ENCODE results near the gene NACC1.

Gene NACC1

GRCh38 chr19:13117176-13117771 is 790 bp upstream of the NACC1 start:
- Histone ChIP-seq H3K27ac (ENCODE audit: low read depth, low read length) (peak overlapping the region; percentile 97), H3K9ac (ENCODE audit: low read depth, low read length) (peak overlapping the region; percentile 85), H3K4me1 (ENCODE audit: control insufficient read depth, insufficient read depth, low read length) (peaks cover 30% of the 10 kb centered on the region), H3K9me3 (ENCODE audit: control insufficient read depth, insufficient read depth, low read length) (no peaks in the 10 kb centered on the region), H3K4me3 (ENCODE audit: low read depth, low read length) (peak overlapping the region; percentile 84), H3K27me3 (ENCODE audit: control insufficient read depth, insufficient read depth, low read length) (no peaks in the 10 kb centered on the region), H3K36me3 (ENCODE audit: control insufficient read depth, insufficient read depth, low read length) (peaks cover 44% of the 10 kb centered on the region)

- Histone ChIP-seq H3K9ac (ENCODE audit: low read depth, low read length) (peak overlapping the region; percentile 97), H3K27me3 (ENCODE audit: control insufficient read depth, insufficient read depth, low read length) (no peaks in the 10 kb centered on the region), H3K27ac (ENCODE audit: low read depth, low read length) (peak overlapping the region; percentile 98), H3K9me3 (ENCODE audit: control insufficient read depth, insufficient read depth, low read length) (no peaks in the 10 kb centered on the region), H3K4me1 (ENCODE audit: control insufficient read depth, insufficient read depth, low read length) (peaks cover 30% of the 10 kb centered on the region), H3K36me3 (ENCODE audit: control insufficient read depth, insufficient read depth, low read length) (peaks cover 40% of the 10 kb centered on the region), H3K4me3 (ENCODE audit: low read depth, low read length) (peak overlapping the region; percentile 86)
Observed at GRCh38 chr19:13118424-13119193, 545 bp downstream of the NACC1 start.

- Histone ChIP-seq H3K27me3 (ENCODE audit: control insufficient read depth, insufficient read depth, low read length) (no peaks in the 10 kb centered on the region), H3K9me3 (ENCODE audit: control insufficient read depth, insufficient read depth, low read length) (no peaks in the 10 kb centered on the region), H3K36me3 (ENCODE audit: control insufficient read depth, insufficient read depth, low read length) (peaks cover 36% of the 10 kb centered on the region), H3K4me1 (ENCODE audit: control insufficient read depth, insufficient read depth, low read length) (peaks cover 30% of the 10 kb centered on the region), H3K4me3 (ENCODE audit: low read depth, low read length) (peak overlapping the region; percentile 86), H3K27ac (ENCODE audit: low read depth, low read length) (peak overlapping the region; percentile 79), H3K9ac (ENCODE audit: low read depth, low read length) (no peak overlapping the region)
Observed at GRCh38 chr19:13119627-13120026, 1.6 kb downstream of the NACC1 start.

- Histone ChIP-seq H3K4me1 (ENCODE audit: control insufficient read depth, insufficient read depth, low read length) (peaks cover 30% of the 10 kb centered on the region), H3K9ac (ENCODE audit: low read depth, low read length) (no peak overlapping the region), H3K27ac (ENCODE audit: low read depth, low read length) (peak overlapping the region; percentile 79)
Observed at GRCh38 chr19:13120031-13120430, 2.0 kb downstream of the NACC1 start.

DNA sequence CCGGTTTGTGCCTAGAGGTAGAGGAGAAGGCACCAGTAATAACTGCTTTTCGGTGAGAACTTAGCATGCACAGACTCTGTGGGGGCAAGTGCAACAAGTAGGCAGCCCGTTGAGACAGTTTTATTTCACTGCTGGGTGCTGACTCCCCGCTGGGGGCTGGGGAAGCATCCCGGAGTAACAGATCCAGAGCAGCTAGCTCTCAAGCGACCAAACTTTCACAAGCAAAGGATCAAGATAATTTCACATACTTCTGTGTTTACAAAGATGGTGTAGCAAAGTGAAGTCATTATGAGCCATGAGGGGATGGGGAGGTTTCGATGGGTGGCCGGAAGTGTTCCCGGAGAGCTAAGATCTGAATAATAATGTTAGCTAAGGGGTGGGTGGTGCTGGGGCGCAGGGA is 2.8 kb downstream of the NACC1 start:
- Histone ChIP-seq H3K27ac (ENCODE audit: low read depth, low read length) (peak overlapping the region; percentile 79), H3K4me1 (ENCODE audit: control insufficient read depth, insufficient read depth, low read length) (peaks cover 30% of the 10 kb centered on the region), H3K36me3 (ENCODE audit: control insufficient read depth, insufficient read depth, low read length) (peaks cover 34% of the 10 kb centered on the region; the same call in 1 of the 2 replicates), H3K27me3 (ENCODE audit: control insufficient read depth, insufficient read depth, low read length) (no peaks in the 10 kb centered on the region), H3K9me3 (ENCODE audit: control insufficient read depth, insufficient read depth, low read length) (no peaks in the 10 kb centered on the region), H3K4me3 (ENCODE audit: low read depth, low read length) (peak overlapping the region; percentile 86), H3K9ac (ENCODE audit: low read depth, low read length) (0 out of 2 replicates have a peak overlapping the region, but pooled peaks have one; percentile 8)

More at GRCh38 chr19:13120031-13120430, 2.0 kb downstream of the NACC1 start:
- Histone ChIP-seq H3K36me3 (ENCODE audit: control insufficient read depth, insufficient read depth, low read length) (peaks cover 36% of the 10 kb centered on the region; the same call in 1 of the 2 replicates), H3K9me3 (ENCODE audit: control insufficient read depth, insufficient read depth, low read length) (no peaks in the 10 kb centered on the region), H3K27me3 (ENCODE audit: control insufficient read depth, insufficient read depth, low read length) (no peaks in the 10 kb centered on the region), H3K4me3 (ENCODE audit: low read depth, low read length) (peak overlapping the region; percentile 86; the same call in 1 of the 2 replicates)

DNA sequence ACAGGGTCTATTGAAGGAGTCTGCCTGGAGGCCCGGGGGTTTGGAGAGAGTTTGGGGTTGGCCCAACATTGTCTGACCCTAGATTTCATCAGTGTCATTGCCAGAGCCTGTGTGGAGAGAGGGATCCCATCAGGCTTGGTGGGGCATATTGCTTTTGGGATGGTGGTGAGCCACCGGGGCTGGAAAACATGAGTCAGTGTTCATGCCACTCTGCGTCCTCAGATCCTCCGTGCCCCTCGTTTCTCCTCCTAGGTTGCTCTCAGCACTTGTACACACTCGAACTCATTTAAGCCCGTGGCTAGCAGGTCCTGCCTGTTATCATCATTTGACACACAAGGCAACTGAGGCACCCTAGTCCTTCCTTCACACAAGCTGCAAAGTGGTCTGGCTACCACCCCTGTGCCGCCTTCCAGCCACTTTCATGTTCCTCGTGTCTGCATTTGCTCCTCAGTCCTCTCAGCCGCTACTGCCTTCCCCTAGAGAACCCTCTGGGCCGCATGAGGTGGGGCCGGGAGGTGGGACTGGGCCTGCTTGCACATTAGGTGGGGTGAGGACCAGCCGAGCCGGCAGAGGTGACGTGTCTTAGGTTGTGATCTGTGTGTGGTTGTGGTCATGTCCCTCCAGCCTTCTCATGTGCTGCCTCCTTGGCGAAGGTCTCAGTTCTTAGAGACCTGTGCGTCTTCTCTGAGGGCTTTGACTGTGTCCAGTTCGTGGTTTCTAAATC is 3.6 kb downstream of the NACC1 start:
- Histone ChIP-seq H3K4me3 (ENCODE audit: low read depth, low read length) (0 out of 2 replicates have a peak overlapping the region, but pooled peaks have one; percentile 14), H3K36me3 (ENCODE audit: control insufficient read depth, insufficient read depth, low read length) (peaks cover 40% of the 10 kb centered on the region; the same call in 1 of the 2 replicates), H3K9me3 (ENCODE audit: control insufficient read depth, insufficient read depth, low read length) (no peaks in the 10 kb centered on the region), H3K4me1 (ENCODE audit: control insufficient read depth, insufficient read depth, low read length) (peaks cover 30% of the 10 kb centered on the region), H3K27ac (ENCODE audit: low read depth, low read length) (peak overlapping the region; percentile 34), H3K9ac (ENCODE audit: low read depth, low read length) (no peak overlapping the region; the same call in 1 of the 2 replicates), H3K27me3 (ENCODE audit: control insufficient read depth, insufficient read depth, low read length) (no peaks in the 10 kb centered on the region)

DNA sequence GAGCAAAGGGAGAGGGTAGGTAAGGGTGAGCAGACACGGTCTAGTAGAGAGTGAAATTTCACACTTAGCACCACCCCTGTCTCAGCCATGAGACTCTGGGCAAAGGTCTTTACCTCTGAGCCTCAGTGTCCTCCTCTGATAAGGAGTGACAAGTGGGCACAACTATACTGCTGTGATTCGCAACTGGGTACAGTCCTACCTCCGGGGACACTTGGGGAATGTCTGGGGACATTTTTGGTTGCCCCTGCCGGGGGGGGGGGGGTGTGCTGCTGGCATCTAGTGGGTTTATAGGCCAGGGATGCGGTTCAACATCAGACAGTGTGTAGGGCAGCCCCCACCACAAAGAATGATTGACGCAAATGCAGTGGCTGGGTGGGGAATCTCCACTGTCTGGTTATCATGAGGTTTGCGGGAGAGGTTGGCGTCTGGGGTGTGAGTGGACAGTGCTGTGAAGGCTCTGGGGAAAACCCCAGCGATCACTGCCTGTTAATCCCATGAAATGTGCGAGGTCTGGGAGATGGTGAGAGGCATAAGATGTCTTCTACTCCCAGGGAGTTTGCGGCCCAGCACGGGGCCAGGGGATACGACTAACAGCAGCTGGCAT is 4.3 kb downstream of the NACC1 start:
- Histone ChIP-seq H3K36me3 (ENCODE audit: control insufficient read depth, insufficient read depth, low read length) (peaks cover 40% of the 10 kb centered on the region; the same call in 1 of the 2 replicates), H3K9me3 (ENCODE audit: control insufficient read depth, insufficient read depth, low read length) (no peaks in the 10 kb centered on the region), H3K27ac (ENCODE audit: low read depth, low read length) (no peak overlapping the region), H3K4me1 (ENCODE audit: control insufficient read depth, insufficient read depth, low read length) (peaks cover 30% of the 10 kb centered on the region), H3K9ac (ENCODE audit: low read depth, low read length) (no peak overlapping the region), H3K4me3 (ENCODE audit: low read depth, low read length) (no peak overlapping the region), H3K27me3 (ENCODE audit: control insufficient read depth, insufficient read depth, low read length) (no peaks in the 10 kb centered on the region)

DNA sequence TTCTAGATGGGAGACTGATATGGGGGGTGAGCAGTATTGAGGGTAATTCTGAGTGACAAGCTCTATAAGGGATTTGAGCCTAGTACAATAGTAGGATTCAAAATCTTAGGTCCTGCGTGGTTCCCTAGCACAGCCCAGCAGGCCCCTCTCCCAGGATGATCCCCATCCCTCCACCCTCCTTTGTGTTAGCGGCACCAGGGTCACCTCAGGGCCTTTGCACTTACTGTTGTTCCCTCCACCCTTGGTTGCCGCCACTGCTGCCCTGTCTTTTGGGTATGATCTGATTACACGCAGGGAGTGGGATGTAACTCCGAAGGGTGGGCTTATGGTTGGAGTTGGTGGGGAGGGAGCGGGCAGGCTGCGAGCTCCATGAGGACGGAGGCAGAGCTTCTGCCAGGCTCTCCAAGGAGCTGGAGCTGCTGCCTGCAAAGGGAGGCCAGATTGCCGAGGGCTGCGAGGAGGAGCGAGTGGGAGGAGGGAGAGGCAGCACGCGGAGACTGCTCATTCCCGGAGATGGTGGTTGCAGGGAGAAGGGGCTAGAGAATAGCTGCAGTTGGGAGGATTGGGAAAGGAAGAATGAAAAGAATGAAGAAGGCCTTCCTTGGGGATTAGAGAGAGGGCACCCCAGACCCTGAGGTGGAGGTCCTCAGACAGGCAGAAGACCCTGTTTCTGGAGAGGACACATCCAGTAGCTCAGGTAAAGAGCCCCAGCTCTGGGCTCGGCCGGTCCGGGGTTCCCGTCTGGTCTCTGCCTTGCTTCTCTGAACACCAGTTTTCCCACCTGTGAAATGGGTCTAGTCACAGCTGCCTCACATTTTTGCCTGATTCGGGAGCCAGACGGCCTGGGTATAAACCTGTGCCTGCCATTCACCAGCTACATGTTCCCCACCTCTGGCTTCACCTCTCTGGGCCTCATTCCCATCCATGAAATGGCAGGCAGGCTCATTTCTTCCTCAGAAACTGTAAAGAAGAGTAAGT is 5.2 kb downstream of the NACC1 start:
- no peak overlapping the region for H3K4me3 ChIP-seq (ENCODE audit: low read depth, low read length)
- H3K27ac ChIP-seq (ENCODE audit: low read depth, low read length) = no peak overlapping the region
- H3K9ac ChIP-seq (ENCODE audit: low read depth, low read length) = no peak overlapping the region
- peaks cover 30% of the 10 kb centered on the region for H3K4me1 ChIP-seq (ENCODE audit: control insufficient read depth, insufficient read depth, low read length)
- H3K36me3 ChIP-seq (ENCODE audit: control insufficient read depth, insufficient read depth, low read length) = peaks cover 40% of the 10 kb centered on the region; the same call in 1 of the 2 replicates
- no peaks in the 10 kb centered on the region for H3K9me3 ChIP-seq (ENCODE audit: control insufficient read depth, insufficient read depth, low read length)
- H3K27me3 ChIP-seq (ENCODE audit: control insufficient read depth, insufficient read depth, low read length) = no peaks in the 10 kb centered on the region

DNA sequence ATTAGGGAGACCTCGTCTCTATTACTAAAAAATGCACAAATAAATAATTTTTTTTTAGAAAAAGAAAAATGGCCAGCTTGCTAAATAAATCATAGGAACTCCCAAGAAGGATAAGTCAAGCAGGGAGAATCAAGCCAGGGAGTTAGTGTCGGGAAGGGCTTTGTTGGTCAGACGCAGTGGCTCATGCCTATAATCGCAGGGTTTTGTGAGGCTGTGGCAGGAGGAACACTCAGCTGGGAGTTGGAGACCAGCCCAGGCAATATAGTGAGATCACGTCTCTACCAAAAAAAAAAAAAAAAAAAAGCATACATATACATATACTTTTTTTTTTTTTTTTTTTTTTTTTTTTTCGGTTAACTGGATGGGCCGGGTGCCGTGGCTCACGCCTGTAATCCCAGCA is 9.0 kb downstream of the NACC1 start:
- Histone ChIP-seq H3K36me3 (ENCODE audit: control insufficient read depth, insufficient read depth, low read length) (peaks cover 41% of the 10 kb centered on the region), H3K9me3 (ENCODE audit: control insufficient read depth, insufficient read depth, low read length) (no peaks in the 10 kb centered on the region), H3K4me1 (ENCODE audit: control insufficient read depth, insufficient read depth, low read length) (peaks cover under 1% of the 10 kb centered on the region; the same call in 1 of the 2 replicates), H3K4me3 (ENCODE audit: low read depth, low read length) (no peak overlapping the region), H3K27me3 (ENCODE audit: control insufficient read depth, insufficient read depth, low read length) (no peaks in the 10 kb centered on the region), H3K27ac (ENCODE audit: low read depth, low read length) (no peak overlapping the region), H3K9ac (ENCODE audit: low read depth, low read length) (no peak overlapping the region)

Data from HUES48 (cell line).